Skin epidermis (tissue), 12 donors: ENCODE measurements around the gene INSYN1.
A peak's percentile ranks its signal among the peaks of the same experiment; 100 is the strongest.
"Not testable (repeated sequence)": the region's sequence is repeated elsewhere in the genome, so short reads cannot be mapped to it uniquely, and the experiment has no call there.

Experiments
- H3K27ac ChIP-seq, 21 experiments: fragments of 200-600 bp; sonication (generic) in 11 of 21; one replicate each; pipeline ENCODE4 v1.5.0; 2020; ENCODE audit warnings: mild to moderate bottlenecking in 3 of 21, inconsistent platforms in 2 of 21, moderate library complexity in 2 of 21
- H3K4me3 ChIP-seq, 7 experiments: fragments of 200-600 bp; sonication (generic) in 2 of 7; one replicate each; pipeline ENCODE4 v1.5.0; 2020; ENCODE audit warnings: inconsistent platforms in 2 of 7, mild to moderate bottlenecking in 2 of 7, moderate library complexity in 1 of 7

Gene INSYN1

GRCh38 chr15:73717802-73718201 is 35.3 kb downstream of the INSYN1 start:
- no peak overlapping the region for H3K4me3 ChIP-seq
- no peak overlapping the region for H3K27ac ChIP-seq

- no peak overlapping the region for H3K27ac ChIP-seq
- no peak overlapping the region for H3K4me3 ChIP-seq
Observed at GRCh38 chr15:73717206-73717605, 35.9 kb downstream of the INSYN1 start.

- Histone ChIP-seq H3K4me3 (no peak overlapping the region), H3K27ac (no peak overlapping the region)
Observed at GRCh38 chr15:73716417-73716816, 36.7 kb downstream of the INSYN1 start.

GRCh38 chr15:73715417-73715816 is 37.7 kb downstream of the INSYN1 start:
- H3K4me3 ChIP-seq: no peak overlapping the region
- H3K27ac ChIP-seq: no peak overlapping the region

GRCh38 chr15:73714695-73715301 is 38.4 kb downstream of the INSYN1 start:
- Histone ChIP-seq H3K4me3 (no peak overlapping the region), H3K27ac (no peak overlapping the region)

GRCh38 chr15:73712107-73712506 is 41.0 kb downstream of the INSYN1 start:
- Histone ChIP-seq H3K27ac (no peak overlapping the region), H3K4me3 (no peak overlapping the region)

- no peak overlapping the region for H3K27ac ChIP-seq
Observed at GRCh38 chr15:73711526-73711925, 41.6 kb downstream of the INSYN1 start.

GRCh38 chr15:73710321-73710720 is 42.8 kb downstream of the INSYN1 start:
- Histone ChIP-seq H3K27ac (no peak overlapping the region), H3K4me3 (no peak overlapping the region)

More at GRCh38 chr15:73711526-73711925, 41.6 kb downstream of the INSYN1 start:
- H3K4me3 ChIP-seq: no peak overlapping the region

GRCh38 chr15:73709686-73710085 is 43.5 kb downstream of the INSYN1 start:
- Histone ChIP-seq H3K4me3 (no peak overlapping the region), H3K27ac (no peak overlapping the region)

- Histone ChIP-seq H3K4me3 (no peak overlapping the region), H3K27ac (no peak overlapping the region)
Observed at GRCh38 chr15:73709241-73709640, 43.9 kb downstream of the INSYN1 start.

- Histone ChIP-seq H3K4me3 (no peak overlapping the region), H3K27ac (no peak overlapping the region)
Observed at GRCh38 chr15:73708691-73709090, 44.5 kb downstream of the INSYN1 start.

GRCh38 chr15:73704869-73705645 is 48.1 kb downstream of the INSYN1 start:
- no peak overlapping the region for H3K4me3 ChIP-seq
- H3K27ac ChIP-seq: no peak overlapping the region

- H3K27ac ChIP-seq, H3K4me3 ChIP-seq: not testable (repeated sequence)
Observed at GRCh38 chr15:73704142-73704868, 48.8 kb downstream of the INSYN1 start.

- not testable (repeated sequence) for H3K27ac ChIP-seq, H3K4me3 ChIP-seq
Observed at GRCh38 chr15:73703601-73704000, 49.5 kb downstream of the INSYN1 start.

GRCh38 chr15:73702311-73703239 is 50.6 kb downstream of the INSYN1 start:
- not testable (repeated sequence) for H3K4me3 ChIP-seq, H3K27ac ChIP-seq

GRCh38 chr15:73700041-73700842 is 52.9 kb downstream of the INSYN1 start:
- Histone ChIP-seq H3K4me3 (no peak overlapping the region), H3K27ac (no peak overlapping the region)

- no peak overlapping the region for H3K4me3 ChIP-seq
- H3K27ac ChIP-seq: no peak overlapping the region
Observed at GRCh38 chr15:73699249-73700040, 53.7 kb downstream of the INSYN1 start.

- no peak overlapping the region for H3K4me3 ChIP-seq
- peak overlapping the region in 14 of 21 experiments; percentile 5 to 76 (median 56) for H3K27ac ChIP-seq
Observed at GRCh38 chr15:73697033-73697467, 56.1 kb downstream of the INSYN1 start.
